Activated gamma-delta T cell treated with Interleukin-2 at 50 U/mL for 16 hours (primary cell): ENCODE results near the gene MOB3A.

Source experiments
- DNase-seq: peaks from one replicate; pipeline ENCODE4 v3.0.0-alpha.2; 2020

MOB3A gene

DNA sequence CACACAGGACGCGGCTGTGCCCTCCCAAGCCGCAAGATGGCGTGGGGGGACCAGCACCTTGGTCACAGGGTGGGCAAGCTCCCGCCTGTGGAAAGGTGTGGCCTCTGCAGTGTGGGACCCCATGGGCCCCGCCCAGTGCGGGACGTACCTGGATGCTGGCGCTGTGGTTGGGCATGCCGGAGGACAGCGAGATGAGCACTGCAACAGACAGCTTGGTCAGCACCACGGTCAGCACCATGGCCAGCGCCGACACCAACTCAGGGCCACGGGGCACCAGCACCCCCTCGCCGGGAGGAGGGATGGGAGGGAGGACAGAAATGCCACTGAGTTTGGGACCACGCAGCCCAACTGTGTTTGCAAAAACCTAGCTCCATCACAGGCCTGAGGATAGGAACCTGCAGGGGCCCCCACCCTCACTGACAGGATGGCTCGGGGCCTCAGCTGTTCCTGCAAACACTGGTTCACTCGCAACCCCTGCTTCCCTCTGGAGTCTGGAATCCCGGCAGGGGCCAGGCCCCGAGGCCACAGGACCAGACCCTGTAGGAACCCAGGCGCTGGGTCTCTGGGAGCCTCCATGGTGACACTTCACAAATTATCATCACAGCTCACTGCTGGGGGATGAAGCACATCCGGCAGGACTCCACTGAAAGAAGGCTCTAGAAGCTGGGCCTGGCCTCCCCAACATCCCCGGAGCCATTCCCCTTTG, 27.7 kb upstream of the MOB3A start:
- DNase-seq = no peak

DNA sequence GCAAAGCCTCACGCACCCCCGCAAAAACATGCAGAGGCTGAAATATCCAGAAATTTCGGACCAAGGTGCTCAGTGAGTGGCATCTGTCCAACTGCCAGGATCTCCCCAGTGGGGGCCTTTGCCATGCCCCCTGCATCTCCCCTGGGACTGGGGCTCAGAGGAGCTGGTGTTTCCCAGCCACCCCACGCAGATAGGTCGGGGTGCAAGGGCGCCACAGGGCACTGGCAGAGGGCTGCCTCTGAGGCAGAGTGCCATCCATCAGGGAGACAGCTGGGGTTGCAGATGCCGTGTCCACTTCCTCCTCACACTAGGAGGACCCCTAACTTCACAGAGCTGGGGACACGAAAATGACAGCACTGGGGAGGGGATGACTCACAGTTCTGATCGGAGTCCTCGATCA, 26.9 kb upstream of the MOB3A start:
- no peak for DNase-seq

DNA sequence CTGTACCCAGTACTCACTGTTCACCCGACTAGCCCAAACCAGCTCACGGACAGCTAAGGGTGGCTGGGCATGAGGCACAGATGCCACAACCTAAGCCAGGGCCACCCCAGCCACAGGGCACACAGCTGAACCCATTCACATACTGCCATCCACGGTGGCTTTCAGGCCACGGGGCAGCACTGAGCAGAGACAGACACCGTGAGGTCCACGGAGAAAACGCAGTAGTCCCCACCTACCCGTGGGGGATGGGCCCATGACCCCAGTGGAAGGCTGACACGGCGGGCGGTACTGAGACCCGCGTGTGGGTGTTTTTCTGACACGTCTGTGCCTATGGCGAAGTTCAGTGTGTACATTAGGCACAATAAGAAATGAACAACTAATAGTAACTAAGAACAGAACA, 26.1 kb upstream of the MOB3A start:
- no peak for DNase-seq

DNA sequence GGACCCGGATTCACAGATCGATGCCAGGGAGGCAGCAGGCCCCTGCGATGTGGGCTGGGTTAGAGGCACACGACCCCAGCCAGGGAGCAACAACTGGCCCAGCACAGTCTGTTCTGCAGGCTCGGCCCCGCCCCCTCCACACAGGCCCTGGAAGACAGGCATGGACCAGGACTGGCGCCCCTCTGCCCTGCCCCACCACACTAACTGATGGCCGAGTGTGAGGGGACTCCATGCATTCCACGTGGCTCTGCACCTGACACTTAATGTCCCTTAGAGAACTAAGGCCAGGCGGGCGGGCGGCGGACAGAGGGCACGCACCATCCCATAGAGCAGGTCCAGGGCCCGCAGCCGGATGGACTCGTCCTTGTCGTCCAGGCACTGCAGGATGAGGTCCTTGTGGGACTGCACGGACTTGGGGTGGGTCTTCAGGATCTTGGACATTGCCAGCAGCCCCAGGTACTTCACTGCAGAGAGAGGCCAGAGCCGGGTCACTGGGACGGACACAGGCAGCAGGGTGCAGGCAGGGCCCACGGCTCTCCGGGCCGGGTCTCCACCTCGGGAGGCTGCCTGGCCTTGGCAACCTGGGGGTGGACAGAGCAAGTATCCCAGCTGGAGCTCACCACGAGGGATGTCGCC, 25.4 kb upstream of the MOB3A start:
- DNase-seq = no peak

DNA sequence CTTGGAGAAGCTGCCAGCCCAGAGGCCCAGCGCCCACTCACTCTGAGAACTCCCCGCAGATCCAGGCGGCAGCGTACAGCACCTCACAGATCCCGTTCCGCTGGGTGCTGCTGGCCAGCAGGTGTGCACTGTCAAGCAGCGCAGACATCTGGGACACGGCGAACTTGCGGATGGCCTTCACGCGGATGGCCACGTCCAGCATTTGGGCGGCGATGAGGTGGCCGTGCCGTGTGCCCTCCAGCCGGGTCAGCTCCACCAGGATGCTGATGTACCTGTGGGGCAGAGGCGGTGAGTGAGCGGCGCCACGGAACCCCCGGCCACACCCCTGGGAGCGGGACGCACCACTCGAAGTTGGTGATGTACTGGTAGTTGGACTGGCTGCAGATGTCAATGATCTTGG, 24.7 kb upstream of the MOB3A start:
- no peak for DNase-seq

DNA sequence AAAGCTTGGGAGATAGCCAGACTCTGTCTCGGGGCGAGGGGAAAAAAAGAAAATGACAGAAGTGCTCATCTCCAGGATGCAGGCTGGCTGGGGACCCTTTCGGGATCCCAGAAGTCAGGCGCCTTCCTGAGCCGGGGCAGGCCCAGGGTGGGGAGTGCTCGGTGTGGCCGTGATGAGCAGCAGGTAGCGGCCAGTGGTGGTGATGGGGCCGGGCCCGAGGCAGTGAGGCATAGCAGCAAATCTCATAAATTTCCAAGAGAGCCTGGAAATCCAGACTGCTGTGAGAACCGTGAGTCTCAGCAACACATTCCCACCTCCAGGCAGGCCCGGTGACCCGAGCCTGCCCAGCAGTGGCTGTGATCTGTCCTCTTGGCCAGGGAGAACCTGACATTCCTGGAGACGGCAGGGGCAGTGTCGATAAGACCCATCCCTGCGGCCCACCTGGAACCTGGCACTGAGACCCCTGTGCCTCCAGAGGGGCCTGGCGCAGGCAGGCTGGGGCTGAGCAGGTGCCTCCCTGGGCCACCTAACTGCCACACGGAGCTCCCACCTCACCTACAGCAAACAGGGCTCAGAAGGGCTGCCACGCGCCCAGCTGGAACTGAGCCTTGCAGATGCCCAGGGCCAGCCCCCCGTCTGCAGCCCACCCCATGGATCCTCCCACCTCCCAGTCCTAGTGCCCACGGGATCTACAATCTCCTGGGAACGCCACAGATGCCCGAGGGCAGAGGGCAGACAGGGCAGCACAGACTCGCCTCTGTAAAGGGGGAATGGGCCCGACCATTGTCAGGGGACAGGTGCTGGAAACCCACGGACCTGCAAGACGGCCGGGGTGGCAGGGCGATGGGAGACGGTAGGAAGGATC, 24.0 kb upstream of the MOB3A start:
- no peak for DNase-seq

DNA sequence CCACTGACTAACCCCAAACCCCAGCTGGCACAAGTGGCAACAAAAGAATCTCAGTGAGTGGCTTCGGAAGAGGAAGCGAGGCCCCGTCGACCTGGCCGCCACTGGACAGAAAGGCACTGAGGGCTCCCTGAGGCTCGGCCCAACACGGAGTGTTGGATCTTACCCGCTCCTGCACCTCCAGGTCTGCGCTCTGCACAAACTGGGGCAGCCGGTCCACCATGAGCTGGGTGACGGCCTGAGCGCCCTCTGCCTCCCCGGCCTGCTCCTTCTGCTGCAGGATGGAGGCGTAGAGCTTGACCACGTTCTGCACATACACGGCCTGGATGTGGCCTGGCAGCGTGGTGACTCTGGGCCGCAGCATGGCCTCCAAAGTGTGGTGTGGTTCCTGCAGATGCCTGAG, 22.3 kb upstream of the MOB3A start:
- no peak for DNase-seq

DNA sequence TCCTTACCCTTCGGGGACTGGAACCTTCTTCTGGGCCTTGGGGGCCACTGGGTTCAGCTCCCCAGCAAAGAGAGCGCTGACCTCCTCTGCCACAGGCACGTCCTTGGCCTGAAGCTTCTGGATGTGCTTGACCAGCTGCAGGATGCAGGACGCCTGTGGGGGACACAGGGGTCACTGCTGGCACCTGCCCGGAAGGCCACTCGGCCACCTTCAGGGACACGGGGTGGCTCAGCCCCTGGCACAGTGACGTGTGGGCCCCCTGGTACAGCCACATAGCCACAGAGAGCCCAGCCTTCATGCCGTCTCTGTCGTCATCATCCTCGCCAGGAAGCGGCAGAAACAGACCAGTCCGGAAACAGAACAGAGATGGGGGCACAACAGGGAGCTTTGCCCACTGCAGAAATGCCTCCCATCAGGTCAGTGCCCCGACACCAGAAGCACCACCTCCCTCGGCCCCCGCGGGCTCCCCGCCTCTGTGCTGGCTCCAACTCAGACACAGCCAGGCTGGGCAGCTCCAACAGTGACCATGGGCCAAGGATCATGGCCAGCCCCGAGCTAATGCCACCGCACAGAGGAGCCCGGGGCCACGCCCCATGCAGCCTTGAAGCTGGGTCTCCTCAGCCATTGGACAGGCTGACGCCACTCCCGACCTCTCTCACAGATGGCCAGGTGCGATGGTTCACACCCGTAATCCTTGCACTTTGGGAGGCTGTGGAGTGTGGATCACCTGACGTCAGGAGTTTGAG, 21.3 kb upstream of the MOB3A start:
- no peak for DNase-seq

DNA sequence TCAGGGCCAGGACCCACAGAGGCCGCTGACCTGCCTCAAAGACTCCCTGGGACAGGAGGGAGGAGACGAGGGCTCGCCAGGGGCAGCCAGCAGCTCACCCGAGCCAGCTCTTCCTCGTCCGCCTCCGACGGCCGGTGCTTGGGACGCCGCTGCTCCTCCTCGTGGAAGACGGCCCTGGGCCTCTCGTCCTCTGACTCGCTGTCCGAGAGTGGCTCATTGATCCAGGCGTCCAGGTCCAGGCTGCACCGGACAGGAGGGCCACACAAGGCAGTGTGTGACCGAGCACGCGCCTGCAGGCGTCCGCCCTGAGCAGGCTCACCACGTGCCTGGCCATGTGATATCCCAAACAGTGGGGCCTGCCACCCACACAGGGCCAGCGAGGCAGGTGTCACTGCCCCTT, 20.4 kb upstream of the MOB3A start:
- no peak for DNase-seq

DNA sequence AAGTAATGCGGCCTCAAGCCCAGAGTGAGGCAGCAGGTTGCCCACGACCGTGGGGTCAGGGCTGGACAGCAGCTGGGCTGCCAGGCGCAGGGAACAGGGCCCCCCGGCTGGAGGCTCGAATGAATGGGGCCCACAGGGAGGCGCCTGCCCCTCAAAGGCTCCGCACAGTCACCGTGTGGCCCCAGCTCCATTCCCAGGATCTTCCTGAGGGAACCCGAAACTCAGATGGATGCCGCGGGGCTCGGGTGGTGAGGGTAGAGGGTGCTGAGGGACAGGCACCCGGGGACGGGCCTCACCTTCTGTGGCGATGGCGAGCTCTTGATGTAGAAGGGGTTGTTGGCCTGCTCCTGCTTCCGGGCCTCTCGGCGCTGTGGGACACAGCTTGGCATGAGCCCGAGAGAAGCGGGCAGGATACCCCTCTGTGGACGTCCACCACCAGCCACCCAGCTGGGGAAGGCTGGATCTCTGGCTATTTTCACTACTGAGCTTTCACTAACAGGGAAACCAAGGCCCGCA, 19.8 kb upstream of the MOB3A start:
- no peak for DNase-seq

DNA sequence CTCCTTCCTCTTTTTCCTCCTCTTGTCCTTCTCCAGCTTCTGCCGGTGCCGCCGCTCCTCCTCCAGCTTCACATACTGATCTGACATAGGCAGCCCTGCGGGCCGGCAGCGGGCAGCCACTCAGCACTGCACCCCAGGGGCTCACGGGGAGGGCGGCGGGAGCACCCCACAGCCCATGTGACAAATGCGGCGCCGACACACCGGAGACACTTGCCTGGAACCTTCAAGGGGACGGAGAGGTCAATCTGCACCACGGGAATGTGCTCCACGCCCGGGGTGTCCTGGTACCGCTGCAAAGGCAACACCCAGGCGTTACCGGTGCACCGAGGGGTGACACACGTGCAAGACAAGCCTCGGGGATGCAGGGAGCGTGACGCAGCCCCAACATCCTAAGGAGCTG, 19.2 kb upstream of the MOB3A start:
- DNase-seq = no peak

DNA sequence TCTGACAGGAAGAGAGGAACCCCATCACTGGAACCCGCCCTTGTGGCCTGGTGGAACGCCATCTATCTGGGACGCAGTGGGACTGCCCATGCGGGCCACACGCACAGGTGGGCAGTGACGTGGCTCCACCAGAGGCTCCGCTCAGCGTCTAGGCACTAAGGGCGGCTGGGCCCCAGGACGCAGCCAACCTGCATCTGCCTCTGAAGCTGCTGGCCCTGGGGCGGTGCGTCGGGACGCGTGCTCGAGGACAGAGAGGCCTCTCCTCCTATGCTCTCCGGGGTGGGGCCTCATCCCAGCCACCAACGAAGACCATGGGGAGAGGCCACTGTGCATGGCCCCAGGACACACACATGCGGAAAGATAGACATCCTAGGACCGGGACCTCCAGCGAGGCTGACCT, 18.7 kb upstream of the MOB3A start:
- DNase-seq = no peak

DNA sequence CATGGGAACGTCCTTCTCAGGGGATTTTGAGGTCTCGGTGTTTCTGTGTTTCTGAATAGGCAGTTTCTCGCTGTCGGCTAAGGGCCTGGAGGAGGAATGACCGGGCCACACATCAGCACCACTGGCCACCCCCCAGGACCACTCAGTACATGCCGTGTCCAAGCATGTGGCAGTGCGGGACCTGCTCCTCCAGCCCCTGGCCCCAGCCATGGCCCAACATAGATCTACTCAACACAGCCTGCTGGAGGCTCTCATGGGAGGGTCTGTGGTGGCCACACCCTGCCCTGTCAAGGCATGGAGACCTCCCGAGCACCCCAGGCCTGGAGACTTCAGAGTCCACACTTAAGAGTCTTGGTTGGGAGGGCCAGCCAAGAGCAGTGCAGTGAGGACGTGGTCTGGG, 18.1 kb upstream of the MOB3A start:
- DNase-seq = no peak

DNA sequence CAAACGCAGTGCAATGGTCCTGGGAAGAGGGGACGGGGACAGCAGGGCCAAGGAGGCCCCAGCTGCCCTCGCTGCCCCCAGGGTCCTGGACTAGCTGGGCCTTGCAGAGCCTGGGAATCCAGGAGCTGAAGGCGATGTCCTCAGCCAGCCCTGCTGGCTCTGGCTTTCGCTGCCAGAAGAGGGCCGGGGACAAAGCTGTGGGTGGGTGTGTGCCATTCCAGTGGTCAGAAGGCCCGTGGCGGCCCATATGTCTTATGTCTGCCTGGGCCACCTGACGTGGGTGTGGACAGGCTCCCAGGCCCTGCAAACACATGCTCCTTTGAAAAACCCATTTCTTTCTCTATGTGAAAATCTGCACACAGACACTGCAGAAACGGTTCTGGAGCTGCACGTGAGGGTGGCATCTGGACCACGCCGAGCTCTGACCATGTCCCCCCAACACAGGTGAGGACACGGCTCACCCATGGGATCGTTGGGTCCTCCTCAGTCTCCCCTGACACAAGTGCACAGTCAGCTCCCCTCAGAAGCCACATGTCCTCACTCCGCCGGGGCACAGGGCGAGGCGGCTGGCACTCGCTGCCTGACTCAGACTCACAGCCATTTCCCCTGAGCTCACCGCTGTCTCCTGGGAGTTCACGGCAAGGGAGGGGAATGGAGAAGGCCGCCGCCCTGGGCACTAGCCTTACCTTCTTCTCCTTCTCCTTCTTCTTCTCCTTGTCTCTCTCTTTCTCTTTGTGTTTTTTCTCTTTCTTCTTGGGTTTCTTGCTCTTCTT, 17.5 kb upstream of the MOB3A start:
- DNase-seq = no peak

DNA sequence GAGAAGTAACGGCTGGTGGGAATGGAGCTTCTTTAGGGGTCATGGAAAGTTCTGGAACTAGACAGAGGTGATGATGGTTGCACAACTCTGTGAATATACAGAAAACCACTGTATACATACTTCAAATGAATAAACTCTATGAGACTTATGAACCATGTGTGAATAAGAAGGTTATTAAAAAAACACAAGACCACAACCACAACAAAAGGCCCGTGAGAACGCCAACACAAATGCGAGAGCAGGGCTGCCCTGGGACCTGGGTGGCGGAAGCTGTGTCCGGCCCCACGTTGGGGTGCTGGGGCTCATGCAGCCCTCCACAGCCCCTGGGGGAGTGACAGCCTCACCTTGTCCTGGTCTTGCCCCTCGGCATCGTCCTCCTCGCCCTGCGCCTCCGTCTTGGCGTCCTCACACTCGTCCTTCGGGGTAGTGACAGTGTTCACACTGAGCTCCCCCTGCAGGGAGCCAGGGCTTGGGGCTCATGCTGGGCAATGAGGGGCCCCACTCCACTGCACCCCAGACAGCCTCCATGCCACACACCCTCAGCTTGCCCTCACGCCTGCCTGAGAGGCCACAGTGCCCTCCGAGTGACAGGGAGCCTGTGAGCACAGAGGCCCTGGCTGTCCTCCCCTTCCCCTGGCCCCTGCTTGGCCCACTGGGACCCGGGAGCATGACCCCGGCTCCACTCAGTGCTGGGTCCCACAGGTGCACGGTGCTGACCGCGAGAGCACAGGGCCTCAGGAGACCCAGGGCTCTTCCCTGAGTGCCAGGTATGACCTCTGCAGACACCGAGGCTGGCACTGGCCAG, 16.6 kb upstream of the MOB3A start:
- DNase-seq = peak; percentile 38

DNA sequence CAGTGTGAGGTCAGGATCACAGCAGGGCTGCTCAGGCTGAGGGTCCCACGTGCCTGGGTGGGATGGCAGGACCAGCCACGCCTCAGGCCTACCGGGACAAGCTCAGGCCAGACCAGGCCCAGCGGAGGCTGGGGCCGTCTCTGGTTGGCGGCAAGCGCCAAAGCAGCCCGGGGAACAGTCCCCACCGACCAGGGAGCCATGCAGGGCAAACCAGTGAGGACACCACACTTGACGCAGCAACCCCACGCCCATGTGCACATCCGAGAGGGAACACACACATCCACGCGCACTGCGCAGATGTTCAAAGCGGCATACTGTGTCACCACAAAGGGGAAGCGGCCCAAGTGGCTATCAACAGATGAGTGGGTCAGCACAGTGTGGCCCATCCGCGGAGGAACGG, 15.8 kb upstream of the MOB3A start:
- no peak for DNase-seq

DNA sequence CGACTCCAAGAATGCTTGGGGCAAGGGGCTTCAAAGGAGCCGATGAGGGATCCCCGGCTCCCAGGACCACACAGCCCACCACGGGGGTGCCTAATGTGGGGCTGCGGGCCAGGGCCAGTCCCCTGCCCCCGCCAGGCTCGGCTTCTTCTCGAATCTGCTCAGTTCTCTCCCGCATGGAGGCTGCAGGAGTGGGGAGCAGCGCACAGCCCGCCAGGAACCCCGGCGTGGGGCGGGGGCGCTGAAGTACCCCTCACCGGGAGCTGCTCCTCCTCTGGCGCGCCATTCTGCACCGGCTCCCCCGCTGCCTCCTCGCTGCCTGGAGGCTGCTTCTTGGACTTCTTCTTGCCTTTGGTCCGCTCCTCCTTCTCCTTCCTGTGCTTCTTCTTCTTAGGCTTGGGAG, 15.3 kb upstream of the MOB3A start:
- DNase-seq = no peak

DNA sequence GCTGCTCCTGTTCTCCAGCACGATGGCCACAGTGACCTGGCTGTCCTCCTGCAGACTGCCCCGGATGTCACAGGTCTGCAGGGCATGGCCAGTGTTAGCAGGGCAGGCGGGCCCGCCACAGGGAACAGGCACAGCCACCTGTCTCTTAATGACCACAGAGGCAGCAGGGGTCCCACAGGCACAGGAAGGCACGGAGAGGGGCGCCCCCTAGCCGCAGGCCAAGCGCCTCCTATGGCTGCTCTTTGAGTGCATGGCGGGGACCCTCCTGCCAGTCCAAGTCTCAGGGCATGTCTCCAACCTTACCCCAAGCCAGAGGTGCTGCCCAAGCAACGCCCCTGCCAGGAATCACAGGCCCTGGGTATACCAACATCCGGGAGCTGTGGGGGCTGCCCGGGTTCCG, 14.7 kb upstream of the MOB3A start:
- DNase-seq = no peak

DNA sequence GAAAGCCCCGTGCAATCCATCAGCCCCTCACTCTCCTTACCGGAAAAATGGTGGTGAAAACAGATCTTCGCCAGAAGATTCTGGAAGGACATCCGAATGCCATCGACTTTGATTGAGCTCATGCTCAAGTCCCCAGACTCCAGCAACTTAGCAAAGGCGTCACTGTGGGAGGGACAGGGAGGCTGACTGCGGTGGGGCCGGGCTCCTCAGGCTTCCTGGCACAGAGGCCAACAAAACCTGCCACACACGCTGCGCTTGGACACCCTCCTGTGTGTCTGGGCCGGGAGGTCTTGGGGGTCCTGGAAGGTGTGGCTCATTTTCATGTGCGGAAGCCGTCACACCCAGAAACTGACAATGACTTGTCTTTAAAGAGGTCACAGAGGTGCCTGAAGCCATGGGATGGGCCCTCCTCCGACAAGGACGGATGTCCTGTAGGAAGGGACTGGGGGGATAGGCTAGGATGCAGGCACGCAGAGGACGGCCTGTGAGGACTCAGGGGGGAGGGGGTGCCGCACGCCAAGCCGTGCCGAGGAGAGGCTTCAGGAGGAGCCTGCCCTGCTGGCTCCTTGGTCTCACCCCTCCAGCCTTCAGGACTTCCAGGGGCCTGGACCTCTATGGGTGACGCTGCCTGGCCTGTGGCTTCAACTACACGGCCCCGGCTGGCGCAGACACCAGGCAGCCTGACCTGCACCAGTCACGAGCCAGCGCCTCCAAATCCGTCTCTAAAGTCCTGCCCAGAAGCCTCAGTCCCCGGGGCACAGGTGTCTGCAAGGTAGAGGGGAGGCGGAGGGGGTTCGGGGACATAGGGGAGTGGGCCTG, 13.1 kb upstream of the MOB3A start:
- DNase-seq = no peak

DNA sequence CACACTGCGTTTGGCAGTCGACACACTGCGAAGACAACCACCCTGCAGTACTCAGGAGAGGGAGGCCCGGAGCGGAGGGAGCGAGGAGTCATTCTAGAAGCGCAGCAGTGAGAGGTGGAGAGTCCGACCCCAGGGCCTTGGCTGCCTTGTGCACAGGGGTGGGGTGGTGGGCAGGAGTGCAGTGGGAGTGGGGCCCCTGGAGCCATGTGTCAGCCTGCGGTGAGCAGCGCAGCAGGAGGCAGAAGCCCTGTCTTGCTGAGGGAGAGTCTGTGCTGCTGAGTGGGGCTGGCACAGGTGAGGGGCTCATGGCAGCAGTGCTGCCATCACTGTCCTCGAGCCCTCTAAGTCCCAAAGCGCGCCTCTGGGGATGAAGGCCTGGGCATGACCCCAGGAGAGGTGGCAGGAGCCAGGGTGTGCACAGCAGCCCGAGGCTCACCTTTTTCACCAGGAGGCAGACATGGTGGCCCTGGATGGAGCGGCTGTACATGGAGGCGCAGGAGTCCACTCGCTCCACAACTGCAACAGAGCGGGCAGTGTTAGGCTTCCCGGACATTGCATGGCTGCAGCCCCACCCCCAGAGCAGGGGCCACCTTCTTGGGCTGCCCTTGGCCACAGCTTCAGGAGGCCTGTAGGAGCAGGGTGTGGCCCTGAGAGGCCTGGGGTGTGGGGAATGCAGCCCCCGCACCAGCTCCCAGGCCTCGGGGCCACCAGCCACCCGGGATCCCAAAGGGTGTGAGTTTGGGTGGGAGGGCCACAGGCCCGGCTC, 12.3 kb upstream of the MOB3A start:
- DNase-seq = no peak
